WTC11 (cell line): Measurements from ENCODE around the gene PTP4A2. TPM values are rescaled to one million over a fixed set of nuclear protein-coding genes. Genes with fewer than 3 reads are reported as not detected.
A peak's percentile ranks its signal among the peaks of the same experiment; 100 is the strongest.

ENCODE experiments used
- ATAC-seq: fragments of 200-7000 bp; cut with Tn5 transposase; 2 replicates; pipeline ENCODE4 v1.10.0; 2021; ENCODE audit warnings: mild to moderate bottlenecking, moderate library complexity
- CTCF ChIA-PET: fragments of 300-600 bp; sonication (Branson Sonifier 250); formaldehyde crosslinking; loops from one replicate; lab custom pipeline; 2021; ENCODE audit warnings: antibody characterized with exemption; lab: Charles Lee
- POLR2A ChIA-PET: fragments of 350-600 bp; sonication (Branson Sonifier 250); formaldehyde crosslinking; loops from one replicate; lab custom pipeline; 2021; ENCODE audit warnings: antibody characterized with exemption; lab: Charles Lee
- DNase-seq: peaks from one replicate; pipeline ENCODE4 v3.0.0; 2021; ENCODE audit warnings: low spot score
- H3K27ac Mint-ChIP-seq: 2 replicates; pipeline ENCODE4 v1.8.0; 2021; ENCODE audit warnings: mixed read lengths
- H3K27me3 Mint-ChIP-seq: 2 replicates; pipeline ENCODE4 v1.8.0; 2021; ENCODE audit warnings: low read depth, mild to moderate bottlenecking, moderate library complexity, mixed read lengths
- H3K36me3 Mint-ChIP-seq: 2 replicates; pipeline ENCODE4 v1.8.0; 2021; ENCODE audit warnings: mixed read lengths
- H3K4me1 Mint-ChIP-seq: 2 replicates; pipeline ENCODE4 v1.8.0; 2022; ENCODE audit warnings: mixed read lengths
- H3K4me3 Mint-ChIP-seq: 2 replicates; pipeline ENCODE4 v1.8.0; 2021; ENCODE audit warnings: mild to moderate bottlenecking, moderate library complexity, mixed read lengths
- H3K9me3 Mint-ChIP-seq: 2 replicates; pipeline ENCODE4 v1.8.0; 2021; ENCODE audit warnings: mixed read lengths
- ATF2 ChIP-seq: sonication (generic); formaldehyde crosslinking; IDR thresholded peaks from 2 replicates; pipeline ENCODE4 v1.8.1; 2022; ENCODE audit warnings: low read depth, missing genetic modification reagents, borderline replicate concordance
- CBFB ChIP-seq: sonication (generic); formaldehyde crosslinking; IDR thresholded peaks from 2 replicates; pipeline ENCODE4 v1.8.1; 2022; ENCODE audit warnings: mild to moderate bottlenecking, low read depth, missing genetic modification reagents
- CDX4 ChIP-seq: fragments of 250-450 bp; sonication (Bioruptor Pico); IDR thresholded peaks from 2 replicates; pipeline ENCODE4 v1.9.0; 2021; ENCODE audit warnings: moderate library complexity, mild to moderate bottlenecking, inconsistent platforms, borderline replicate concordance
- NFATC4 ChIP-seq: fragments of 250-450 bp; sonication (Bioruptor Pico); IDR thresholded peaks from 2 replicates; pipeline ENCODE4 v1.9.0; 2021; ENCODE audit warnings: mild to moderate bottlenecking
- NR1H2 ChIP-seq: sonication (generic); formaldehyde crosslinking; IDR thresholded peaks from 2 replicates; pipeline ENCODE4 v1.9.0; 2021; ENCODE audit warnings: mild to moderate bottlenecking, moderate library complexity, missing genetic modification reagents
- NR3C1 ChIP-seq: sonication (generic); formaldehyde crosslinking; conservative IDR thresholded peaks from 2 replicates; pipeline ENCODE4 v1.8.1; 2023; ENCODE audit warnings: low read depth, mild to moderate bottlenecking, missing genetic modification reagents
- PRDM15 ChIP-seq: sonication (generic); formaldehyde crosslinking; IDR thresholded peaks from 2 replicates; pipeline ENCODE4 v1.8.0; 2022; ENCODE audit warnings: missing genetic modification reagents
- RELA ChIP-seq: sonication (generic); formaldehyde crosslinking; IDR thresholded peaks from 2 replicates; pipeline ENCODE4 v1.8.1; 2022; ENCODE audit warnings: missing genetic modification reagents, mild to moderate bottlenecking, borderline replicate concordance
- SMAD4 ChIP-seq: sonication (generic); formaldehyde crosslinking; IDR thresholded peaks from 2 replicates; pipeline ENCODE4 v1.8.0; 2022; ENCODE audit warnings: mild to moderate bottlenecking, missing genetic modification reagents
- STAT6 ChIP-seq: sonication (generic); formaldehyde crosslinking; conservative IDR thresholded peaks from 2 replicates; pipeline ENCODE4 v1.8.1; 2023; ENCODE audit warnings: mild to moderate bottlenecking, low read depth, missing genetic modification reagents, moderate library complexity
- ZBTB21 ChIP-seq: sonication (generic); formaldehyde crosslinking; IDR thresholded peaks from 2 replicates; pipeline ENCODE4 v1.8.1; 2023; ENCODE audit warnings: mild to moderate bottlenecking, missing genetic modification reagents, borderline replicate concordance
- ZNF138 ChIP-seq: sonication (generic); formaldehyde crosslinking; conservative IDR thresholded peaks from 2 replicates; pipeline ENCODE4 v1.8.1; 2022; ENCODE audit warnings: mild to moderate bottlenecking, moderate library complexity, missing genetic modification reagents
- ZNF232 ChIP-seq: sonication (generic); formaldehyde crosslinking; IDR thresholded peaks from 2 replicates; pipeline ENCODE4 v1.8.0; 2022; ENCODE audit warnings: mild to moderate bottlenecking, missing genetic modification reagents
- ZNF396 ChIP-seq: fragments of 250-450 bp; sonication (Bioruptor Pico); IDR thresholded peaks from 2 replicates; pipeline ENCODE4 v1.8.0; 2021; ENCODE audit warnings: mild to moderate bottlenecking, moderate library complexity, borderline replicate concordance
- ZNF671 ChIP-seq: fragments of 250-450 bp; sonication (Bioruptor Pico); IDR thresholded peaks from 2 replicates; pipeline ENCODE4 v1.8.0; 2021; ENCODE audit warnings: mild to moderate bottlenecking
- total RNA-seq: library from RNA; stranded (reverse); gene quantifications from 3 replicates; pipeline ENCODE4 v1.2.3, GENCODE V29; 2021
- TF ChIP-seq, protein P1 (sequence below): fragments of 250-450 bp; sonication (Bioruptor Pico); IDR thresholded peaks from 2 replicates; pipeline ENCODE4 v1.9.0; 2021; ENCODE audit warnings: mild to moderate bottlenecking
- TF ChIP-seq, protein P2 (sequence below): sonication (generic); formaldehyde crosslinking; IDR thresholded peaks from 2 replicates; pipeline ENCODE4 v1.8.0; 2022; ENCODE audit warnings: mild to moderate bottlenecking, missing genetic modification reagents
- TF ChIP-seq, protein P3 (sequence below): sonication (generic); formaldehyde crosslinking; IDR thresholded peaks from 2 replicates; pipeline ENCODE4 v1.8.1; 2022; ENCODE audit warnings: low read depth, mild to moderate bottlenecking, moderate library complexity, missing genetic modification reagents, borderline replicate concordance

Gene PTP4A2
- total RNA-seq, 1 experiment from 2014 or later, result 172 TPM

- no peak overlapping the region; the same call in 1 of the 2 replicates for H3K27ac Mint-ChIP-seq
- H3K4me3 Mint-ChIP-seq, result no peak overlapping the region
- H3K4me1 Mint-ChIP-seq, result no peaks in the 10 kb centered on the region
- no peaks in the 10 kb centered on the region for H3K9me3 Mint-ChIP-seq
- no peaks in the 10 kb centered on the region for H3K36me3 Mint-ChIP-seq
- no peak for TF ChIP-seq ZNF138 (CRISPR knock-in tag)
- no peak for TF ChIP-seq SMAD4
- TF ChIP-seq NR1H2 (CRISPR knock-in tag), result no peak
- TF ChIP-seq, protein P1, sequence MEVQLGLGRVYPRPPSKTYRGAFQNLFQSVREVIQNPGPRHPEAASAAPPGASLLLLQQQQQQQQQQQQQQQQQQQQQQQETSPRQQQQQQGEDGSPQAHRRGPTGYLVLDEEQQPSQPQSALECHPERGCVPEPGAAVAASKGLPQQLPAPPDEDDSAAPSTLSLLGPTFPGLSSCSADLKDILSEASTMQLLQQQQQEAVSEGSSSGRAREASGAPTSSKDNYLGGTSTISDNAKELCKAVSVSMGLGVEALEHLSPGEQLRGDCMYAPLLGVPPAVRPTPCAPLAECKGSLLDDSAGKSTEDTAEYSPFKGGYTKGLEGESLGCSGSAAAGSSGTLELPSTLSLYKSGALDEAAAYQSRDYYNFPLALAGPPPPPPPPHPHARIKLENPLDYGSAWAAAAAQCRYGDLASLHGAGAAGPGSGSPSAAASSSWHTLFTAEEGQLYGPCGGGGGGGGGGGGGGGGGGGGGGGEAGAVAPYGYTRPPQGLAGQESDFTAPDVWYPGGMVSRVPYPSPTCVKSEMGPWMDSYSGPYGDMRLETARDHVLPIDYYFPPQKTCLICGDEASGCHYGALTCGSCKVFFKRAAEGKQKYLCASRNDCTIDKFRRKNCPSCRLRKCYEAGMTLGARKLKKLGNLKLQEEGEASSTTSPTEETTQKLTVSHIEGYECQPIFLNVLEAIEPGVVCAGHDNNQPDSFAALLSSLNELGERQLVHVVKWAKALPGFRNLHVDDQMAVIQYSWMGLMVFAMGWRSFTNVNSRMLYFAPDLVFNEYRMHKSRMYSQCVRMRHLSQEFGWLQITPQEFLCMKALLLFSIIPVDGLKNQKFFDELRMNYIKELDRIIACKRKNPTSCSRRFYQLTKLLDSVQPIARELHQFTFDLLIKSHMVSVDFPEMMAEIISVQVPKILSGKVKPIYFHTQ (CRISPR knock-in tag), result no peak
- no peak for TF ChIP-seq ATF2
- TF ChIP-seq STAT6, result no peak
- TF ChIP-seq, all 79 proteins: peak for 0
- H3K27me3 Mint-ChIP-seq, result no peaks in the 10 kb centered on the region; the same call in 1 of the 2 replicates
- CTCF ChIA-PET, result interaction anchor here (0.5 to 1.3 kb wide), 3 partner anchors 91 to 189 kb away, joined by 3 to 5 read pairs (median 4); no protein-coding TSS in a partner anchor
- no peak for ATAC-seq
- POLR2A ChIA-PET, result interaction anchor here (0.7 kb wide), 1 partner anchor 243 kb away, joined by 3 read pairs; no protein-coding TSS in a partner anchor
- no peak for DNase-seq
These were observed 65.2 kb downstream of the PTP4A2 start for GRCh38 chr1:31872658-31873636.

DNA sequence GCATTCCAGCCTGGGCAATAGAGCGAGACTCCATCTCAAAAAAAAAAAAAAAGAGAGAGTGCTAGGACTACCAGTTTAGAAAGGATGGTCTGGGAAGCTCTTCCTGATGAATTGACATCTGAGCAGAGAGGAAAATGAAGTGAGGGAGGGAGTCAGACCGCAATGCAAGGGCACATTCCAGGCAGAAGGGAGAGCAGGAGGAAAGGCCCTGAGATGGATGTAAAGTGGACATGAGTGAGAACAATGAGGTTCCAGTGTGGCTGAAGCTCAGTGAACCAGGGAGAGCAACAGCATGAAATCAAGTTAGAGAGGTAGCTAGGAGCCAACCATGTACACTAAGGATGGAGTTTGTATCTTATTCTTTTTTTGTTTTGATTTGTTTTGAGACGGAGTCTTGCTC is 66.5 kb downstream of the PTP4A2 start:
- ChIA-PET CTCF (interaction anchor here (1.1 kb wide), 2 partner anchors 92 to 322 kb away, joined by 4 to 5 read pairs; no protein-coding TSS in a partner anchor), POLR2A (no interaction called here)
- ATAC-seq, result no peak
- H3K27me3 Mint-ChIP-seq, result no peaks in the 10 kb centered on the region; the same call in 1 of the 2 replicates
- TF ChIP-seq CBFB (CRISPR knock-in tag), result no peak
- no peak for TF ChIP-seq ZNF232 (CRISPR knock-in tag)
- TF ChIP-seq, protein P2, sequence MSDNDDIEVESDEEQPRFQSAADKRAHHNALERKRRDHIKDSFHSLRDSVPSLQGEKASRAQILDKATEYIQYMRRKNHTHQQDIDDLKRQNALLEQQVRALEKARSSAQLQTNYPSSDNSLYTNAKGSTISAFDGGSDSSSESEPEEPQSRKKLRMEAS (CRISPR knock-in tag), result no peak
- no peak for TF ChIP-seq ZBTB21 (CRISPR knock-in tag)
- TF ChIP-seq ZNF671 (CRISPR knock-in tag), result no peak
- no peak for TF ChIP-seq CDX4 (CRISPR knock-in tag)
- no peak for TF ChIP-seq NR3C1
- TF ChIP-seq RELA, result no peak
- TF ChIP-seq, protein P3, sequence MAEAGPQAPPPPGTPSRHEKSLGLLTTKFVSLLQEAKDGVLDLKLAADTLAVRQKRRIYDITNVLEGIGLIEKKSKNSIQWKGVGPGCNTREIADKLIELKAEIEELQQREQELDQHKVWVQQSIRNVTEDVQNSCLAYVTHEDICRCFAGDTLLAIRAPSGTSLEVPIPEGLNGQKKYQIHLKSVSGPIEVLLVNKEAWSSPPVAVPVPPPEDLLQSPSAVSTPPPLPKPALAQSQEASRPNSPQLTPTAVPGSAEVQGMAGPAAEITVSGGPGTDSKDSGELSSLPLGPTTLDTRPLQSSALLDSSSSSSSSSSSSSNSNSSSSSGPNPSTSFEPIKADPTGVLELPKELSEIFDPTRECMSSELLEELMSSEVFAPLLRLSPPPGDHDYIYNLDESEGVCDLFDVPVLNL, result no peak
- TF ChIP-seq ZNF396 (CRISPR knock-in tag), result no peak
- no peak for TF ChIP-seq NFATC4 (CRISPR knock-in tag)
- no peak for TF ChIP-seq PRDM15 (CRISPR knock-in tag)
- H3K9me3 Mint-ChIP-seq, result no peaks in the 10 kb centered on the region
- DNase-seq, result no peak
- no peak overlapping the region for H3K4me3 Mint-ChIP-seq
- H3K27ac Mint-ChIP-seq, result peak overlapping the region; percentile 13; the same call in 1 of the 2 replicates
- peaks cover 2% of the 10 kb centered on the region for H3K4me1 Mint-ChIP-seq
- no peaks in the 10 kb centered on the region for H3K36me3 Mint-ChIP-seq
